Astrocyte (in vitro differentiated cells and primary cell): ENCODE measurements around the gene RBPJ.

ENCODE experiments used
- CTCF ChIP-seq: IDR thresholded peaks from 2 replicates; pipeline ENCODE4 v1.5.1; 2011; ENCODE audit warnings: low read depth, mild to moderate bottlenecking, inconsistent platforms, low read length, moderate library complexity; ENCODE audit not compliant: insufficient read depth
- EZH2 ChIP-seq: IDR thresholded peaks from 2 replicates; pipeline ENCODE4 v1.6.1; 2012; ENCODE audit warnings: mild to moderate bottlenecking, low read length, inconsistent platforms; ENCODE audit not compliant: insufficient read depth

- TF ChIP-seq CTCF = no peak
- TF ChIP-seq EZH2 = no peak
These were observed 163.7 kb downstream of the RBPJ start for GRCh38 chr4:26484516-26484915.
